ENCODE results near the gene HECW1.

Gene HECW1

GRCh38 chr7:43192806-43193460, 80.5 kb downstream of the HECW1 start:
- no peaks in the 10 kb centered on the region for H3K4me1 ChIP-seq (ENCODE audit: control extremely low read depth in 1 of 4, control insufficient read depth in 4 of 4, insufficient read depth in 4 of 4, low read length in 3 of 4)
- H3K36me3 ChIP-seq (ENCODE audit: control insufficient read depth in 4 of 4, insufficient read depth in 4 of 4, low read length in 3 of 4), result no peaks in the 10 kb centered on the region
- H3K27ac ChIP-seq (ENCODE audit: insufficient read depth in 1 of 2, low read depth in 1 of 2, low read length in 2 of 2, poor library complexity in 1 of 2, severe bottlenecking in 2 of 2), result no peak overlapping the region
- H3K9me3 ChIP-seq (ENCODE audit: control extremely low read depth in 1 of 5, control insufficient read depth in 4 of 5, insufficient read depth in 2 of 5, low read depth in 1 of 5, low read length in 4 of 5), result no peaks in the 10 kb centered on the region
- POLR2A ChIA-PET, result no interaction called here
- DNase-seq, result no peak
- H3K27me3 ChIP-seq (replicated peaks in 2 of 5; ENCODE audit: control insufficient read depth in 4 of 5, insufficient read depth in 5 of 5, low read length in 4 of 5), result peaks cover 0 to 11% (median 2%) of the 10 kb centered on the region in 5 experiments
- no peak overlapping the region for H3K4me3 ChIP-seq (ENCODE audit: control insufficient read depth in 1 of 7, extremely low read depth in 1 of 7, insufficient read depth in 4 of 7, low read depth in 2 of 7, low read length in 6 of 7)
- CTCF ChIA-PET, result no interaction called here
- 94% methylated on average over 2 of the region's 7 CpGs for WGBS (ENCODE audit: insufficient coverage)

- 82% methylated on average over 2 of the region's 2 CpGs for WGBS (ENCODE audit: insufficient coverage)
- peaks cover 0 to 16% (median 2%) of the 10 kb centered on the region in 5 experiments for H3K27me3 ChIP-seq (replicated peaks in 2 of 5; ENCODE audit: control insufficient read depth in 4 of 5, insufficient read depth in 5 of 5, low read length in 4 of 5)
- ChIA-PET CTCF (no interaction called here), POLR2A (no interaction called here)
- H3K4me1 ChIP-seq (ENCODE audit: control extremely low read depth in 1 of 4, control insufficient read depth in 4 of 4, insufficient read depth in 4 of 4, low read length in 3 of 4), result no peaks in the 10 kb centered on the region
- no peak overlapping the region for H3K4me3 ChIP-seq (ENCODE audit: control insufficient read depth in 1 of 7, extremely low read depth in 1 of 7, insufficient read depth in 4 of 7, low read depth in 2 of 7, low read length in 6 of 7)
- no peaks in the 10 kb centered on the region for H3K9me3 ChIP-seq (ENCODE audit: control extremely low read depth in 1 of 5, control insufficient read depth in 4 of 5, insufficient read depth in 2 of 5, low read depth in 1 of 5, low read length in 4 of 5)
- DNase-seq, result no peak
- H3K36me3 ChIP-seq (ENCODE audit: control insufficient read depth in 4 of 4, insufficient read depth in 4 of 4, low read length in 3 of 4), result no peaks in the 10 kb centered on the region
- no peak overlapping the region for H3K27ac ChIP-seq (ENCODE audit: insufficient read depth in 1 of 2, low read depth in 1 of 2, low read length in 2 of 2, poor library complexity in 1 of 2, severe bottlenecking in 2 of 2)
These were observed 81.4 kb downstream of the HECW1 start for GRCh38 chr7:43193893-43194292.

DNA sequence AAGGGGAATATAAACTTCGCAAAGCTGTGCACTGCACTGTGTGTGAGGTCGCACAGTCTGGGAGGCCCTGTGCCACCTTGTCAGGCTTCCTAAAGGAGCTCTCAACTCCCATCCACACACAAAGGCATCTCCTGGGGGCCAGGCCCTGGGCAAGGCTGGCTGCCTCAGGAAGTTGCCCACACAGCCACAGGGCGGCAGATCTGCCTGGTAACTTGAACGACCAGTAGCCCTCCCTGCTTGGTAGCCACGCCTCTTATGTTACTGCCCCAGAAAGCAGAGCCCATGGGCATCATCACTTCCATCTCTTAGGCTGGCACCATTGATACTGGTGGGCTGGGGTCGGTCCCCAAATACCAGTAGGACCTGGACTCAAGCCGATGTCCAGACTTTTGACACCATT, 82.8 kb downstream of the HECW1 start:
- WGBS (ENCODE audit: insufficient coverage), result 84% methylated on average over 6 of the region's 7 CpGs
- Histone ChIP-seq H3K36me3 (ENCODE audit: control insufficient read depth in 4 of 4, insufficient read depth in 4 of 4, low read length in 3 of 4) (no peaks in the 10 kb centered on the region), H3K27me3 (replicated peaks in 2 of 5; ENCODE audit: control insufficient read depth in 4 of 5, insufficient read depth in 5 of 5, low read length in 4 of 5) (peaks cover 0 to 19% (median 3%) of the 10 kb centered on the region in 5 experiments), H3K27ac (ENCODE audit: insufficient read depth in 1 of 2, low read depth in 1 of 2, low read length in 2 of 2, poor library complexity in 1 of 2, severe bottlenecking in 2 of 2) (no peak overlapping the region), H3K9me3 (ENCODE audit: control extremely low read depth in 1 of 5, control insufficient read depth in 4 of 5, insufficient read depth in 2 of 5, low read depth in 1 of 5, low read length in 4 of 5) (no peaks in the 10 kb centered on the region), H3K4me3 (ENCODE audit: control insufficient read depth in 1 of 7, extremely low read depth in 1 of 7, insufficient read depth in 4 of 7, low read depth in 2 of 7, low read length in 6 of 7) (no peak overlapping the region), H3K4me1 (ENCODE audit: control extremely low read depth in 1 of 4, control insufficient read depth in 4 of 4, insufficient read depth in 4 of 4, low read length in 3 of 4) (no peaks in the 10 kb centered on the region)
- CTCF ChIA-PET, result no interaction called here
- POLR2A ChIA-PET, result no interaction called here
- DNase-seq, result no peak

DNA sequence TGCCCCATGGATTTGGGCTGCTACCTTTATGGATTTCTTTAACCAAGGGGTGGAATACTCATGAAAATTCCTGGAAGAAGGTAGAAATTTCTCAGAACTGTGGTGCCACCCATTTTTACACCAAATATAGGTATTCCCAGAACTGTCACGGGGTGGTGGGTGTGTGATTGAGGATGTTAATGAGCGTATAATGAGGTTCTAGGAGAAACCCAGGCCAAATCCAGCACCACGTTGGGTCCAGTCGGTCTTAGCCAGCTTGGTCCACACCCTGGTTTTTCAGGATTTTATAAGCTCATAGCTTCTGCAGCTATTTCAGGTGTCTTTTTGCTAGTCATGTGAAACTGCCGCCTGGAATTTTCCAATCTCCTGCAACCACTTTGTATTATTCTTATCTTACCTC, 83.3 kb downstream of the HECW1 start:
- POLR2A ChIA-PET, result no interaction called here
- Histone ChIP-seq H3K27me3 (replicated peaks in 2 of 5; ENCODE audit: control insufficient read depth in 4 of 5, insufficient read depth in 5 of 5, low read length in 4 of 5) (peaks cover 0 to 22% (median 3%) of the 10 kb centered on the region in 5 experiments), H3K36me3 (ENCODE audit: control insufficient read depth in 4 of 4, insufficient read depth in 4 of 4, low read length in 3 of 4) (no peaks in the 10 kb centered on the region), H3K4me3 (ENCODE audit: control insufficient read depth in 1 of 7, extremely low read depth in 1 of 7, insufficient read depth in 4 of 7, low read depth in 2 of 7, low read length in 6 of 7) (no peak overlapping the region), H3K9me3 (ENCODE audit: control extremely low read depth in 1 of 5, control insufficient read depth in 4 of 5, insufficient read depth in 2 of 5, low read depth in 1 of 5, low read length in 4 of 5) (no peaks in the 10 kb centered on the region), H3K4me1 (ENCODE audit: control extremely low read depth in 1 of 4, control insufficient read depth in 4 of 4, insufficient read depth in 4 of 4, low read length in 3 of 4) (no peaks in the 10 kb centered on the region), H3K27ac (ENCODE audit: insufficient read depth in 1 of 2, low read depth in 1 of 2, low read length in 2 of 2, poor library complexity in 1 of 2, severe bottlenecking in 2 of 2) (no peak overlapping the region)
- CTCF ChIA-PET, result no interaction called here
- DNase-seq, result no peak
- WGBS (ENCODE audit: insufficient coverage), result 100% methylated on average over 4 of the region's 5 CpGs

GRCh38 chr7:43196379-43196778, 83.9 kb downstream of the HECW1 start:
- 94% methylated on average over 4 of the region's 5 CpGs for WGBS (ENCODE audit: insufficient coverage)
- POLR2A ChIA-PET, result no interaction called here
- Histone ChIP-seq H3K27me3 (replicated peaks in 2 of 5; ENCODE audit: control insufficient read depth in 4 of 5, insufficient read depth in 5 of 5, low read length in 4 of 5) (peaks cover 0 to 25% (median 8%) of the 10 kb centered on the region in 5 experiments), H3K9me3 (ENCODE audit: control extremely low read depth in 1 of 5, control insufficient read depth in 4 of 5, insufficient read depth in 2 of 5, low read depth in 1 of 5, low read length in 4 of 5) (no peaks in the 10 kb centered on the region), H3K4me3 (ENCODE audit: control insufficient read depth in 1 of 7, extremely low read depth in 1 of 7, insufficient read depth in 4 of 7, low read depth in 2 of 7, low read length in 6 of 7) (no peak overlapping the region), H3K4me1 (ENCODE audit: control extremely low read depth in 1 of 4, control insufficient read depth in 4 of 4, insufficient read depth in 4 of 4, low read length in 3 of 4) (no peaks in the 10 kb centered on the region), H3K27ac (ENCODE audit: insufficient read depth in 1 of 2, low read depth in 1 of 2, low read length in 2 of 2, poor library complexity in 1 of 2, severe bottlenecking in 2 of 2) (no peak overlapping the region), H3K36me3 (ENCODE audit: control insufficient read depth in 4 of 4, insufficient read depth in 4 of 4, low read length in 3 of 4) (no peaks in the 10 kb centered on the region)
- no peak for DNase-seq
- CTCF ChIA-PET, result no interaction called here

- Histone ChIP-seq H3K4me1 (ENCODE audit: control extremely low read depth in 1 of 4, control insufficient read depth in 4 of 4, insufficient read depth in 4 of 4, low read length in 3 of 4) (no peaks in the 10 kb centered on the region), H3K27me3 (replicated peaks in 2 of 5; ENCODE audit: control insufficient read depth in 4 of 5, insufficient read depth in 5 of 5, low read length in 4 of 5) (peaks cover 0 to 29% (median 7%) of the 10 kb centered on the region in 5 experiments), H3K36me3 (ENCODE audit: control insufficient read depth in 4 of 4, insufficient read depth in 4 of 4, low read length in 3 of 4) (no peaks in the 10 kb centered on the region), H3K4me3 (ENCODE audit: control insufficient read depth in 1 of 7, extremely low read depth in 1 of 7, insufficient read depth in 4 of 7, low read depth in 2 of 7, low read length in 6 of 7) (no peak overlapping the region), H3K9me3 (ENCODE audit: control extremely low read depth in 1 of 5, control insufficient read depth in 4 of 5, insufficient read depth in 2 of 5, low read depth in 1 of 5, low read length in 4 of 5) (no peaks in the 10 kb centered on the region), H3K27ac (ENCODE audit: insufficient read depth in 1 of 2, low read depth in 1 of 2, low read length in 2 of 2, poor library complexity in 1 of 2, severe bottlenecking in 2 of 2) (no peak overlapping the region)
- no peak for DNase-seq
- 97% methylated on average over 6 of the region's 6 CpGs for WGBS (ENCODE audit: insufficient coverage)
- ChIA-PET CTCF (no interaction called here), POLR2A (no interaction called here)
These were observed 85.6 kb downstream of the HECW1 start for GRCh38 chr7:43198016-43198415.

DNA sequence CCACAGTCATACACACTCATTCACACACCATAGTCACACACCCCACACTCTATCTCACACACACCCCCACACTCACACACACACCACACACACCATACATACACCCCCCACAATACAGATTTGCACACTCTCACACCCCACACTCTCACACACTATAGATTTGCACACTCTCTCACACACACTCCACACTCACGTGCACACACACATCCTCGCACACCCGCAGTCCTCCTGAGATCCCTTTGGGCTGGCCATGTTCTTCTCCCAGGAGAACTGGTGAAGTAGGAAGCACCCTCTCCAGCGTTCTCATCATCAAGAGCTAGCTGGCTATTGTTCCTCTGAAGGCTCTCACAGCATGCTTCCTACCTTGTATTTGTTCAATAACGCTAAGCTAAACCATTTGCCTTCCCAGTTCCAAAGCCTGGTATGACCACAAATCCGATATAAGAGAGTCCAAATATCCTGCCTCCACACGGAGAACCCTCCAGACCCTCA, 86.2 kb downstream of the HECW1 start:
- ChIA-PET CTCF (no interaction called here), POLR2A (no interaction called here)
- Histone ChIP-seq H3K4me3 (ENCODE audit: control insufficient read depth in 1 of 7, extremely low read depth in 1 of 7, insufficient read depth in 4 of 7, low read depth in 2 of 7, low read length in 6 of 7) (no peak overlapping the region), H3K9me3 (ENCODE audit: control extremely low read depth in 1 of 5, control insufficient read depth in 4 of 5, insufficient read depth in 2 of 5, low read depth in 1 of 5, low read length in 4 of 5) (no peaks in the 10 kb centered on the region), H3K27ac (ENCODE audit: insufficient read depth in 1 of 2, low read depth in 1 of 2, low read length in 2 of 2, poor library complexity in 1 of 2, severe bottlenecking in 2 of 2) (no peak overlapping the region), H3K4me1 (ENCODE audit: control extremely low read depth in 1 of 4, control insufficient read depth in 4 of 4, insufficient read depth in 4 of 4, low read length in 3 of 4) (no peaks in the 10 kb centered on the region), H3K27me3 (replicated peaks in 2 of 5; ENCODE audit: control insufficient read depth in 4 of 5, insufficient read depth in 5 of 5, low read length in 4 of 5) (peaks cover 0 to 29% (median 7%) of the 10 kb centered on the region in 5 experiments), H3K36me3 (ENCODE audit: control insufficient read depth in 4 of 4, insufficient read depth in 4 of 4, low read length in 3 of 4) (no peaks in the 10 kb centered on the region)
- DNase-seq, result no peak
- 84% methylated on average over 7 of the region's 7 CpGs for WGBS (ENCODE audit: insufficient coverage)

Data from common myeloid progenitor, CD34-positive (primary cell).